Mesothelial cell of epicardium (in vitro differentiated cells): Measurements from ENCODE around the gene CASP14. TPM values are rescaled to one million over a fixed set of nuclear protein-coding genes. Genes with fewer than 3 reads are reported as not detected.
"Not testable (repeated sequence)": the region's sequence is repeated elsewhere in the genome, so short reads cannot be mapped to it uniquely, and the experiment has no call there.

Source experiments
- DNase-seq, 2 experiments: peaks; one replicate each; pipeline ENCODE4 v3.0.0; 2021; ENCODE audit warnings: low spot score in 2 of 2; ENCODE audit not compliant: unreplicated experiment in 2 of 2
- H3K27ac Mint-ChIP-seq: 2 replicates; pipeline ENCODE4 v1.8.0; 2021; ENCODE audit warnings: mixed read lengths
- H3K27me3 Mint-ChIP-seq: 2 replicates; pipeline ENCODE4 v1.8.0; 2021; ENCODE audit warnings: low read depth, mixed read lengths
- H3K36me3 Mint-ChIP-seq: 2 replicates; pipeline ENCODE4 v1.8.0; 2021; ENCODE audit warnings: mixed read lengths
- H3K4me1 Mint-ChIP-seq: 2 replicates; pipeline ENCODE4 v1.8.0; 2021; ENCODE audit warnings: mixed read lengths
- H3K4me3 Mint-ChIP-seq: 2 replicates; pipeline ENCODE4 v1.8.0; 2021; ENCODE audit warnings: mild to moderate bottlenecking, moderate library complexity, mixed read lengths
- H3K9me3 Mint-ChIP-seq: 2 replicates; pipeline ENCODE4 v1.8.0; 2021; ENCODE audit warnings: mixed read lengths
- total RNA-seq: library from RNA; stranded (reverse); gene quantifications from 3 replicates; pipeline ENCODE4 v1.2.1, GENCODE V29; 2021
- TF ChIP-seq, protein P1 (sequence below): fragments of 200-600 bp; sonication (generic); IDR thresholded peaks from one replicate; pipeline ENCODE4 v1.5.0; 2021; ENCODE audit warnings: antibody characterized with exemption; ENCODE audit not compliant: unreplicated experiment

CASP14 gene
- total RNA-seq, 1 donor from 2014 or later: not detected

DNA sequence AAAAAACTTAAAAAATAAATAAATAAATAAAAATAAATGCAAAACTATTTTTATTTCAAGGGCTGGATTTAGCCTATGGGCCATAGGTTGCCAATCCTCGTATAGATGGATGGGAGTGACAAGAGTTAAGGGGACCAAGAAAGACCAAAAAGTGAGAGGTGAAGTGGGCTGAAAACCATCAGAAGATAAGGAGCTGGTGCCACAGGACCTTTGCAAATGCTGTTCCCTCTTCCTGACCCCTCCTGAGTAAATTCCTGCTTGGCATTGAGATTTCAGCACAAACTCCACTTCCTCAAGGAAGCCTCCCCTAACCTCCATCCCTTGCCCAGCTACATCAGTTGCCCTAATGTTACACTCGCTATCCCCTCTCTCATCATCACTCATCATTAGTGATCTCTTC, 43.7 kb downstream of the CASP14 start:
- Mint-ChIP-seq H3K27ac (no peak overlapping the region), H3K27me3 (peaks cover 4% of the 10 kb centered on the region), H3K9me3 (no peaks in the 10 kb centered on the region), H3K4me1 (peaks cover 2% of the 10 kb centered on the region), H3K36me3 (no peaks in the 10 kb centered on the region), H3K4me3 (no peak overlapping the region)
- TF ChIP-seq, protein P1, sequence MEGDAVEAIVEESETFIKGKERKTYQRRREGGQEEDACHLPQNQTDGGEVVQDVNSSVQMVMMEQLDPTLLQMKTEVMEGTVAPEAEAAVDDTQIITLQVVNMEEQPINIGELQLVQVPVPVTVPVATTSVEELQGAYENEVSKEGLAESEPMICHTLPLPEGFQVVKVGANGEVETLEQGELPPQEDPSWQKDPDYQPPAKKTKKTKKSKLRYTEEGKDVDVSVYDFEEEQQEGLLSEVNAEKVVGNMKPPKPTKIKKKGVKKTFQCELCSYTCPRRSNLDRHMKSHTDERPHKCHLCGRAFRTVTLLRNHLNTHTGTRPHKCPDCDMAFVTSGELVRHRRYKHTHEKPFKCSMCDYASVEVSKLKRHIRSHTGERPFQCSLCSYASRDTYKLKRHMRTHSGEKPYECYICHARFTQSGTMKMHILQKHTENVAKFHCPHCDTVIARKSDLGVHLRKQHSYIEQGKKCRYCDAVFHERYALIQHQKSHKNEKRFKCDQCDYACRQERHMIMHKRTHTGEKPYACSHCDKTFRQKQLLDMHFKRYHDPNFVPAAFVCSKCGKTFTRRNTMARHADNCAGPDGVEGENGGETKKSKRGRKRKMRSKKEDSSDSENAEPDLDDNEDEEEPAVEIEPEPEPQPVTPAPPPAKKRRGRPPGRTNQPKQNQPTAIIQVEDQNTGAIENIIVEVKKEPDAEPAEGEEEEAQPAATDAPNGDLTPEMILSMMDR: no peak
- no peak for DNase-seq

DNA sequence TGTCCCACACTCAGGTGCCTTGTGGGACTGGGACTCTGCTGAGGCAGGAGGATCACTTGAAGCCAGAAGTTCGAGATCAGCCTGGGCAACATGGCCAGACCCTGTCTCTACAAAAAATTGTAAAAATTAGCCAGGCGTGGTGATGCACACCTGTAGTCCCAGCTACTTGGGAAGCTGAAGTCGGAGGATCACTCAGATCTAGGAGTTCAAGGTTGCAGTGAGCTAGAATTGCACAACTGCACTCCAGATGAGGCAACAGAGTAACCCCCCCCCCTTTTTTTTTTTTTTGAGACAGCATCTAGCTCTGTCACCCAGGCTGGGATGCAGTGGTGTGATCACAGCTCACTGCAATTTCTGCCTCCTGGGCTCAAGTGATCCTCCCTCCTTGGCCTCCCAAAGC, 46.9 kb downstream of the CASP14 start:
- no peak for DNase-seq
- Mint-ChIP-seq H3K36me3 (no peaks in the 10 kb centered on the region), H3K4me3 (no peak overlapping the region), H3K27me3 (peaks cover 6% of the 10 kb centered on the region), H3K27ac (no peak overlapping the region), H3K9me3 (peaks cover under 1% of the 10 kb centered on the region), H3K4me1 (peaks cover 2% of the 10 kb centered on the region)
- TF ChIP-seq, protein P1: no peak

DNA sequence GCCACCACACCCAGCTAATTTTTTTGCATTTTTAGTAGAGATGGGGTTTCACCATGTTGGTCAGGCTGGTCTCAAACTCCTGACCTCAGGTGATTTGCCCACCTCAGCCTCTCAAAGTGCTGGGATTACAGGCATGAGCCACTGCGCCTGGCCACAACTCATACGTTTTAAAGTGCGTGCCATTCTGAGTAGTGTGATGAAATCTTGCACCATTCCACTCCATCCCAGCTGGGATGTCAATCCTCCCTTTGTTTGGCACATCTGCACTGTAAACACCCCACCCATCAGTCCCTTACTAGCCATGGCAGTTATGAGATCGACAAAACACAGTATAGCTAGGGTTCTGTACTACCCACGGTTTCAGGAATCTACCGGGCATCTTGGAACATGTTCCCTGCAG, 48.7 kb downstream of the CASP14 start:
- H3K9me3 Mint-ChIP-seq, H3K27me3 Mint-ChIP-seq, H3K27ac Mint-ChIP-seq, DNase-seq, H3K4me1 Mint-ChIP-seq, H3K4me3 Mint-ChIP-seq, H3K36me3 Mint-ChIP-seq: not testable (repeated sequence)

DNA sequence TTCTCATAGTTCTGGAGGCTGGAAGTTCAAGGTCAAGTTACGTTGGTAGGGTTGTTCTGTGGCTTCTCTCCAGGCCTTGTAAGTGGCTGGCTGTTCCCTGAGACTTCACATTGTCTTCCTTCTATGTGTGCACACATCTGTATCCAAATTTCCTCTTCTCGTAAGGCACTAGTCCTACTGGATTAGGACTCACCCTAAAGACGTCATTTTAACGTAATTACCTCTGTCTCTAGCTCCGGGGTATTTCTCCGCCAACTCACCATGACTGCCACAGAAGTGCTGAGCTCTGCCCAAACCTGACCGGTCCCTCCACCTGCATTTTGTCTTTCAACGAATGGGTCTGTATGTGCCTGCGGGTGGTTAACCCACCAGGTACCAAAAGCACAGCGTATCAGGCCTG, 49.2 kb downstream of the CASP14 start:
- H3K27me3 Mint-ChIP-seq: peaks cover 6% of the 10 kb centered on the region
- H3K4me3 Mint-ChIP-seq: no peak overlapping the region
- peaks cover 11% of the 10 kb centered on the region for H3K9me3 Mint-ChIP-seq
- no peak overlapping the region for H3K27ac Mint-ChIP-seq
- H3K4me1 Mint-ChIP-seq: no peaks in the 10 kb centered on the region
- TF ChIP-seq, protein P1: no peak
- no peak for DNase-seq
- peaks cover 1% of the 10 kb centered on the region for H3K36me3 Mint-ChIP-seq

DNA sequence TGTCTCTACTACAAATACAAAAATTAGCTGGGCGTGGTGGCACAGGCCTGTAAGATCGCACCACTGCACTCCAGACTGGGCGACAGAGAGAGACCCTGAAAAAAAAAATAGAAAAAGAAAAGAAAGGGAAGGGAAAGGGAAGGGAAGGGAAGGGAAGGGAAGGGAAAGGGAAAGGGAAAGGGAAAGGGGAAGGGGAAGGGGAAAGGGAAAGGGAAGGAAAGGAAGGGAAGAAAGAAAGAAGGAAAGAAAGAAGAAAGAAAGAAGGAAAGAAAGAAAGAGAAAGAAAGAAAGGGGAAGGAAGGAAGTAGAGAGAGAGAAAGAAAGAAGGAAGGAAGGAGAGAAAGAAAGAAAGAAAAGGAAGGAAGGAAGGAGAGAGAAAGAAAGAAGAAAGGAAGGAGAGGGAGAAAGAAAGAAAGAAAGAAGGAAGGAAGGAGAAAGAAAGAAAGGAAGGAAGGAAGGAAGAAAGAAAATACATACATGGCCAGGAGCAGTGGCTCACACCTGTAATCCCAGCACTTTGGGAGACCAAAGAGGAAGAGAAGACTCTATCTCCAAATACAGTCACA, 49.8 kb downstream of the CASP14 start:
- DNase-seq: no peak
- H3K27me3 Mint-ChIP-seq: peaks cover 6% of the 10 kb centered on the region
- peaks cover 5% of the 10 kb centered on the region for H3K36me3 Mint-ChIP-seq
- no peak overlapping the region for H3K27ac Mint-ChIP-seq
- no peaks in the 10 kb centered on the region for H3K4me1 Mint-ChIP-seq
- TF ChIP-seq, protein P1: no peak
- no peak overlapping the region for H3K4me3 Mint-ChIP-seq
- peaks cover 15% of the 10 kb centered on the region for H3K9me3 Mint-ChIP-seq

DNA sequence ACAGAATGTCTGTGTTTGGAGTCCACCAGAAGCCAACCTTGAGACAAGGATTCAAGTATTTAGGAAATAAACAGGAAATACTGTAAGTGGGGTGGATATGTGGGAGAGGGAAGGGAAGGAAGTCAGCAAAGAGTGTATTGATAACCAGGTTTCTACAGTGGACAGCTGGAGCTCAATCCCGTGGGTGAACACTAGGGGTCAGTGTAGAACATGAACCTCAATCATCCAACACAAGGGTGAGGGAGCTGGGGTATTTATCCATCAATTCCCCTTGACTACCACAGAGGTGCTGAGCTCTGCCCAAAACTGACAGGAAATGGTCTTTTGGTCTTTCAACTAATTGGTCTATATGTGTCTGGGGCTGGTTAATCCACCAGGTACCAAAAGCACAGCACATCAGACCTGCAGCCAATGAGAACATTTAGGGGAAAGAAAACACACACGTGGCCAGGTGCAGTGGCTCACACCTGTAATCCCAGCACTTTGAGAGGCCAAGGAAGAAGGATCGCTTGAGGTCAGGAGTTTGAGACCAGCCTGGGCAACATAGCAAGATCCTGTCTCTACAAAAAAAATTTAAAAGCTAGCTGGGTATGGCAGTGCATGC, 52.3 kb downstream of the CASP14 start:
- Mint-ChIP-seq H3K4me3 (no peak overlapping the region), H3K9me3 (peaks cover 27% of the 10 kb centered on the region), H3K4me1 (peaks cover 3% of the 10 kb centered on the region), H3K27me3 (peaks cover 2% of the 10 kb centered on the region), H3K36me3 (peaks cover 8% of the 10 kb centered on the region), H3K27ac (no peak overlapping the region)
- TF ChIP-seq, protein P1: peak; percentile 46
- no peak for DNase-seq
